Inflammatory macrophage treated with lipopolysaccharide for 4 hours (primary cell): ENCODE results near the gene LTK.

ENCODE experiments used
- DNase-seq: peaks from one replicate; pipeline ENCODE4 v3.0.0-alpha.2; 2020

LTK gene

GRCh38 chr15:41513506-41514227, at the start of gene LTK:
LTK (minus strand) TSS chr15:41513827; CDS start chr15:41513709, 118 bp downstream.
- no peak for DNase-seq

GRCh38 chr15:41562784-41563198, 49.2 kb upstream of the LTK start:
- no peak for DNase-seq

GRCh38 chr15:41562244-41562643, 48.6 kb upstream of the LTK start:
- DNase-seq, result peak; percentile 13

- no peak for DNase-seq
Observed at GRCh38 chr15:41561777-41562145, 48.1 kb upstream of the LTK start.

GRCh38 chr15:41561104-41561776, 47.6 kb upstream of the LTK start:
- no peak for DNase-seq

- no peak for DNase-seq
Observed at GRCh38 chr15:41560572-41560874, 46.9 kb upstream of the LTK start.

GRCh38 chr15:41559239-41559782, 45.7 kb upstream of the LTK start:
- DNase-seq, result no peak

GRCh38 chr15:41558400-41559238, 45.0 kb upstream of the LTK start, which contains the start of gene TYRO3:
TYRO3 (plus strand) TSS chr15:41559212; CDS start chr15:41559258, 46 bp downstream.
- peak; percentile 36 for DNase-seq

- DNase-seq, result peak; percentile 66
Observed at GRCh38 chr15:41557673-41558399, 44.2 kb upstream of the LTK start.

- DNase-seq, result peak; percentile 39
Observed at GRCh38 chr15:41556677-41557076, 43.0 kb upstream of the LTK start.

- DNase-seq, result no peak
Observed at GRCh38 chr15:41554915-41555314, 41.3 kb upstream of the LTK start.

- DNase-seq, result no peak
Observed at GRCh38 chr15:41554343-41554742, 40.7 kb upstream of the LTK start.

- DNase-seq, result no peak
Observed at GRCh38 chr15:41553731-41554130, 40.1 kb upstream of the LTK start.

- no peak for DNase-seq
Observed at GRCh38 chr15:41550066-41550775, 36.6 kb upstream of the LTK start.

GRCh38 chr15:41546851-41547786, 33.5 kb upstream of the LTK start:
- DNase-seq, result no peak

- DNase-seq, result no peak
Observed at GRCh38 chr15:41545218-41545617, 31.6 kb upstream of the LTK start.

GRCh38 chr15:41544650-41545015, 31.0 kb upstream of the LTK start:
- peak; percentile 40 for DNase-seq

- no peak for DNase-seq
Observed at GRCh38 chr15:41543521-41543870, 29.9 kb upstream of the LTK start.

GRCh38 chr15:41536866-41537265, 23.2 kb upstream of the LTK start:
- DNase-seq, result no peak

- DNase-seq, result no peak
Observed at GRCh38 chr15:41535544-41535943, 21.9 kb upstream of the LTK start.

GRCh38 chr15:41530363-41530956, 16.8 kb upstream of the LTK start:
- no peak for DNase-seq
